SU-DHL-6 (cell line): ENCODE data around the gene RUBCN.
A peak's percentile ranks its signal among the peaks of the same experiment; 100 is the strongest.

Experiments
- H2AFZ ChIP-seq: fragments of 200-600 bp; sonication (generic); 2 replicates; pipeline ENCODE4 v1.6.1; 2014; ENCODE audit warnings: low read depth, mild to moderate bottlenecking, moderate library complexity, mixed read lengths, antibody characterized with exemption, low read length; ENCODE audit not compliant: severe bottlenecking
- H3F3A ChIP-seq: fragments of 200-600 bp; shearing (Covaris generic); 2 replicates; pipeline ENCODE4 v1.6.0; 2016; ENCODE audit warnings: antibody characterized with exemption, mild to moderate bottlenecking; ENCODE audit not compliant: insufficient read depth
- H3K27ac ChIP-seq: fragments of 200-600 bp; sonication (generic); 2 replicates; pipeline ENCODE4 v1.5.1; 2016; ENCODE audit warnings: low read depth, mild to moderate bottlenecking, low read length, moderate library complexity, mixed read lengths
- H3K27me3 ChIP-seq: fragments of 200-600 bp; sonication (generic), shearing (Covaris generic); 2 replicates; pipeline ENCODE4 v1.6.0; 2014; ENCODE audit warnings: mild to moderate bottlenecking, low read length
- H3K36me3 ChIP-seq: fragments of 200-600 bp; sonication (generic); 2 replicates; pipeline ENCODE4 v1.6.1; 2014; ENCODE audit warnings: mild to moderate bottlenecking, low read length, mixed read lengths
- H3K4me2 ChIP-seq: fragments of 300-600, 200-600 bp; shearing (Covaris generic), sonication (generic); 2 replicates; pipeline ENCODE4 v1.6.0; 2014; ENCODE audit warnings: low read length, low read depth, mild to moderate bottlenecking; ENCODE audit not compliant: poor library complexity, severe bottlenecking
- H3K4me3 ChIP-seq: fragments of 200-600 bp; sonication (generic); 2 replicates; pipeline ENCODE4 v1.5.1; 2014; ENCODE audit warnings: antibody characterized with exemption, low read length, mild to moderate bottlenecking, mixed read lengths; ENCODE audit not compliant: insufficient read depth, poor library complexity, severe bottlenecking
- H3K79me2 ChIP-seq: fragments of 200-600 bp; sonication (generic); 2 replicates; pipeline ENCODE4 v1.6.1; 2014; ENCODE audit warnings: mild to moderate bottlenecking, low read length, moderate library complexity; ENCODE audit not compliant: insufficient read depth
- H3K9ac ChIP-seq: fragments of 200-600 bp; sonication (generic); 2 replicates; pipeline ENCODE4 v1.7.0; 2014; ENCODE audit warnings: mild to moderate bottlenecking, low read length
- H3K9me2 ChIP-seq: fragments of 200-600 bp; sonication (generic); replicated peaks from 2 replicates; pipeline ENCODE4 v1.6.1; 2014; ENCODE audit warnings: low read length; ENCODE audit not compliant: insufficient read depth
- H3K9me3 ChIP-seq: fragments of 200-600 bp; sonication (generic); 2 replicates; pipeline ENCODE4 v1.6.1; 2014; ENCODE audit warnings: low read length, mixed read lengths; ENCODE audit not compliant: insufficient read depth
- H4K20me1 ChIP-seq: fragments of 200-600 bp; sonication (generic); 2 replicates; pipeline ENCODE4 v1.6.1; 2014; ENCODE audit warnings: low read depth, mild to moderate bottlenecking, antibody characterized with exemption, low read length, moderate library complexity, mixed read lengths
- EZH2phosphoT487 ChIP-seq: fragments of 200-600 bp; sonication (generic), shearing (Covaris generic); conservative IDR thresholded peaks from 2 replicates; pipeline ENCODE4 v1.6.1; 2018; ENCODE audit warnings: mild to moderate bottlenecking, antibody characterized with exemption, low read length, moderate library complexity, mixed read lengths
- TF ChIP-seq, protein P1 (sequence below): fragments of 200-600 bp; sonication (generic); IDR thresholded peaks from one replicate; pipeline ENCODE4 v1.5.1; 2017; ENCODE audit warnings: antibody characterized with exemption, mild to moderate bottlenecking, low read length, moderate library complexity; ENCODE audit not compliant: insufficient read depth, poor library complexity, severe bottlenecking

The RUBCN gene

DNA sequence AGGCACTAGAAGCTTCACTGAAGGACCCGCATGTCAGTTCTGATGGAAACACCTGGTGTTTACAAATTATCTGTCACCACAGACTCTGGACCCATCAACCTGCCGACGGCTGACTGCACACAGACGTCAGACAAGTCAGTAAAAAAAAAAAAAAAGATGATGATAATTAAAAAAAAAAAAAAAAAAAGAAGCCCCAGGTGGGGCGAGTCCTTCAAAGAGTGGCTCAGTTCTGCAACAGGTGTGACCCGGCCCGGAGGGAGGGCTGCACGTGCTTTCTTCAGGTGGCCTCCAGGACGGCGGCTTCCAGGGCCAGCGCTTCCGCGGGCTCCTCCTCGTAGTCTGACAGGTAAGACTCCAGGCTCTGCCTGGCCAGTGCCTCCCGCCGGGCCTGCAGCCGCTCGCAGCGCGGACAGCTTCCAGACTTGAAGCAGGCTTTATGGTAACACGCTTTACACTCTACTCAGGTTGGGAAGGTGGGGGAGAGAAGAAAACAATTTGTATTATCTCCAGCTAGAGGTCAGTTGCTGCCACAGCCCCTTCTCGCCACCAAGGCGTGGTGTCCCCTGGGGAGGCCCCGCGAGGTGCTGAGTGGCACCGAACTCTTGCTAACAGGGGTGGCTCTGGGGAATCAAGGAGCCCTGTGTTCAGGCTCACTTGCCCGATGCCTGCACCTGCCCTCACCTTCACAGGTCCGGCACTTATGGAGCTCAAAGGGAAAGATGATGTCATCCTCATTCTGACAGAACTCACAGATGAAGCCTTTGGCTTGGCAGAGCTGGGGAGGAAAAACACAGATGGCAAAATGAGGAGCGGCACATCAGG, 61.8 kb downstream of the RUBCN start:
- Histone ChIP-seq H3K36me3 (peaks cover 29% of the 10 kb centered on the region), H3K4me2 (peak overlapping the region; percentile 39), H3K27me3 (no peaks in the 10 kb centered on the region), H2AFZ (no peak overlapping the region), H3F3A (0 out of 2 replicates have a peak, but pooled peaks cover 6% of the 10 kb centered on the region), H3K27ac (peak overlapping the region; percentile 68), H3K9ac (no peak overlapping the region), H4K20me1 (no peaks in the 10 kb centered on the region), H3K4me3 (no peak overlapping the region), H3K9me3 (no peaks in the 10 kb centered on the region), H3K9me2 (no peaks in the 10 kb centered on the region), H3K79me2 (no peaks in the 10 kb centered on the region)
- TF ChIP-seq, protein P1, sequence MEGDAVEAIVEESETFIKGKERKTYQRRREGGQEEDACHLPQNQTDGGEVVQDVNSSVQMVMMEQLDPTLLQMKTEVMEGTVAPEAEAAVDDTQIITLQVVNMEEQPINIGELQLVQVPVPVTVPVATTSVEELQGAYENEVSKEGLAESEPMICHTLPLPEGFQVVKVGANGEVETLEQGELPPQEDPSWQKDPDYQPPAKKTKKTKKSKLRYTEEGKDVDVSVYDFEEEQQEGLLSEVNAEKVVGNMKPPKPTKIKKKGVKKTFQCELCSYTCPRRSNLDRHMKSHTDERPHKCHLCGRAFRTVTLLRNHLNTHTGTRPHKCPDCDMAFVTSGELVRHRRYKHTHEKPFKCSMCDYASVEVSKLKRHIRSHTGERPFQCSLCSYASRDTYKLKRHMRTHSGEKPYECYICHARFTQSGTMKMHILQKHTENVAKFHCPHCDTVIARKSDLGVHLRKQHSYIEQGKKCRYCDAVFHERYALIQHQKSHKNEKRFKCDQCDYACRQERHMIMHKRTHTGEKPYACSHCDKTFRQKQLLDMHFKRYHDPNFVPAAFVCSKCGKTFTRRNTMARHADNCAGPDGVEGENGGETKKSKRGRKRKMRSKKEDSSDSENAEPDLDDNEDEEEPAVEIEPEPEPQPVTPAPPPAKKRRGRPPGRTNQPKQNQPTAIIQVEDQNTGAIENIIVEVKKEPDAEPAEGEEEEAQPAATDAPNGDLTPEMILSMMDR = no peak
- no peak for TF ChIP-seq EZH2phosphoT487

DNA sequence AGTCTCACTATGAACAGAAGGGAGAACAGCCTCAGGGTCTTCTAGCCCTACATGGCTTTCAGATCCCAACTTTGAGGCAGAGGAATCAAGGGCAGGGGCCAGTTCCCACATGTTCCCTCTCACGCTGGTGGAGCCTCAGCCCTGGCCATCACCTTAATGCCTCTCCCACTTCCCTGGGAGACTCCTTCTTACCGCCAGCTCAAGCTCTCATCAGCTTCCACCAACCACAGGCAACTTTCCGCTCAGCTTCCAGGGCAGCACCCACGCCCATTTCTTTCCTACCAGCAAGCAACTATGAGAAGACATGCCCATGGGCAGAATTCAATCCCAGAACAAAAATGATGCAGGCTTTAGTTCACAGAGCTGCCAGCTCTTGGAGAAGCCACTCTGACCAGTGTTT, 63.5 kb downstream of the RUBCN start:
- H3K4me3 ChIP-seq = no peak overlapping the region
- no peak overlapping the region for H3K9ac ChIP-seq

DNA sequence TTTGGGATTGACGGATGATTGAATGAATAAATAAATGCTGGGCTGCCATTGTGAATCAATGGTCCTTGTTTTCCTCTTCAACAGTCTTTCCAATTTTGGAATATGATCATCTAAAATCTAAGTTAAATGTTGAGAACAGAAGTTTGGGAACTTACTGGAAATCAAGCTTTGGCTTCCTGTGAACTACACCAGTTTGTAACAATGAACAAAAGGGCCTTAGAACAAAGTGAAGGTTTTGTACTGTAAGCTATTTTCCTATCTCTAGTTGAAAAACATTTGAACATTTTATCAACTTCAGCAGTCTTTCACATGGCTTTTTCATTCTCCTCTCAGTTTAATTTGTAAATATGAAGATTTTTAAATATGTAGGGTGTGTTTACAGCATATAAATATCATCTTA, 66.3 kb downstream of the RUBCN start:
- Histone ChIP-seq H3K27me3 (no peaks in the 10 kb centered on the region), H3K79me2 (no peaks in the 10 kb centered on the region), H4K20me1 (no peaks in the 10 kb centered on the region), H3K9me3 (no peaks in the 10 kb centered on the region), H3F3A (peaks cover 10% of the 10 kb centered on the region; the same call in 1 of the 2 replicates), H3K9ac (no peak overlapping the region), H3K36me3 (peaks cover 17% of the 10 kb centered on the region), H2AFZ (no peak overlapping the region), H3K9me2 (no peaks in the 10 kb centered on the region), H3K4me3 (no peak overlapping the region), H3K4me2 (no peak overlapping the region), H3K27ac (no peak overlapping the region)
- TF ChIP-seq EZH2phosphoT487 = no peak
- TF ChIP-seq, protein P1 = no peak

More for the DNA sequence above, 63.5 kb downstream of the RUBCN start:
- Histone ChIP-seq H3K79me2 (no peaks in the 10 kb centered on the region), H2AFZ (no peak overlapping the region), H3K36me3 (peaks cover 29% of the 10 kb centered on the region), H3K27ac (no peak overlapping the region), H3K4me2 (no peak overlapping the region), H3K27me3 (no peaks in the 10 kb centered on the region), H3K9me2 (no peaks in the 10 kb centered on the region), H4K20me1 (no peaks in the 10 kb centered on the region), H3K9me3 (no peaks in the 10 kb centered on the region), H3F3A (peaks cover 16% of the 10 kb centered on the region; the same call in 1 of the 2 replicates)
- TF ChIP-seq EZH2phosphoT487 = no peak
- TF ChIP-seq, protein P1 = no peak
